HG02973 (cell line): ENCODE data around the gene ALPI.

Experiments
- ATAC-seq: cut with Tn5 transposase; IDR thresholded peaks from one replicate; pipeline ENCODE4 v1.9.1; 2021; ENCODE audit warnings: moderate library complexity; ENCODE audit not compliant: unreplicated experiment

Gene ALPI

DNA sequence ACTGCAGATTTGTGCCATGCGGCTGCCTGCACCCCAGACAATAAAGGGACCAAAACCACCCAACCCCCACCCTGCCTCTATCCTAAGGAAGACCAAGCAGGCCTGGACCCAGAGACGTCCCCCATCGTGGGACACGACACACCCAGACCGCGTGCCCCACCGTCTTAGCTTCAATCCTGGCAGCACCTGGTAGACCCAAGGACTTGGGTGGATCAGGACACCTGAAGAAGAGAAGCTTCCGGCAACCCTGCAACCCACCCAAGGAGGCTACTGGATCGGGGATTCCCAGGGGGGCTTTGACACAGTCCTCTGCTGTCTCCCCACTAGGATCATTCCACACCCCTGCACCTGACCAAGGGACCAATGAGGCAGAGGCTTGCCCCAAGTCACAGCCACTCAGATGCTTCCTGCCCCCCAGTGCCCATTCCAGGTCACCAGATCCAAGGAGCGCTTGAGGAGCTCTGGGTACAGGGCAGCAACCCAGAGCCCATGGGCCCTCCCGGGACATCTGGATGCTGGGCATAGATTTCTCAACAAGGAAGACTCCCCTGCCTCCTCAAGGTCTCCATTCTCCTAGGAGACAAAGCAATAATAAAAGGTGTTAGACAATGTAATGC is 3.6 kb downstream of the ALPI start:
- no peak for ATAC-seq

DNA sequence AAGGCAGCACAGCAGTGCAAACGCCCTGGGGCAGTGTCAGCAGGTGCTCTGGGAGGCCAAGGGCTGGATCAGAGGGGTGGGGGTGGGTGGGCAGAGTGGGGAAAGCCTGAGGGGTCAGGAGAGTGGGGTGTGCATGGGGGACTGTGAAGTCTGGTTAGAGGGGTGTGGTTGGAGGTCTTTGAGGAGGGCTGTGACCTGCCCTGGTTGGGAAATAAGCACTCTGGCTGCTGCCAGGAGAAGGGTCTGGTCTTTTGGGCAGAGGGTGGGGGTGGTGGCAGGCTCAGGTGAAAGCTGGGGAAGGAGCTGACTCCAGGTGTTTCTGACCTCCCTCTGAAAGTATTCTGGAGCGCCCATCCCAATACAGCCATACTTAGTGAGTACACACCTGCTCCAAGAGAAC is 4.2 kb downstream of the ALPI start:
- ATAC-seq = no peak

DNA sequence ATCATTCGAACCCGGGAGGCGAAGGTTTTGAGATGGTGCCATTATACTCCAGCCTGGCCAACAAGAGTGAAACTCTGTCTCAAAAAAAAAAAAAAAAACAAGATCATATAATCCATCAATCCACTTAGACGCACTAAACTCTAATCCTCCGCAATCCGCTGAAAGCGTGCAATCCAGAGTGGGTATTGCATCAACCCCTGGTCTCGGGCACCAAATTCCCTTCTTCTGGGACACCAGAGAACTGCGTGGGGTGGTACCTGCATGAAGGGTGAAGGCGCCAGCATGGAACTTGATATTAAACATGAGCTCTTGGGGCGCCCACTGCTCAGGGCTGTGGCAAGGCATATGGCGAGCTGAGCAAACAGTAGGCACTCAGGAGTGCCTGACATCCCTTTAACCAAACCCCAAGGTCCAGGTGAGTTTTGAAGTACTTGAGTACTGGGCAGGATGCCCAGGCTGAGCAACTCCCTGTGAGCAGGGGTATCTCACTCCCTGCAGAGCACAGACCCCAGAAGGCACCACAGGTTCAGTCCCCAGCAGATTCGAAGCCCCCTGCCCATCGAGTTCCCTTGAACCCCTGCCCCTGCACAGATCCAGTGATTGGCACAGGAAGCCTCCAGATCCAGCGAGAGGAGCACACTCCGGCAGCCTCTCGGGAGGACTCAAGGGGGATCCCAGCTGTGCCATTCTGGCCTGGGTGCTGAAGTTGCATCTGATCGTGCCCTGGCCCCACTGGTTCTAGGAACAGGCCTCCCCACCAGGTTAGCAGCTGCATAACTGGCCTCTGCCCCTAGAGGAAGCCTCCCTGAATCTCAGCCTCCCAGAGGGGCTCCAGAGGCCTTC is 8.0 kb downstream of the ALPI start:
- ATAC-seq = no peak

DNA sequence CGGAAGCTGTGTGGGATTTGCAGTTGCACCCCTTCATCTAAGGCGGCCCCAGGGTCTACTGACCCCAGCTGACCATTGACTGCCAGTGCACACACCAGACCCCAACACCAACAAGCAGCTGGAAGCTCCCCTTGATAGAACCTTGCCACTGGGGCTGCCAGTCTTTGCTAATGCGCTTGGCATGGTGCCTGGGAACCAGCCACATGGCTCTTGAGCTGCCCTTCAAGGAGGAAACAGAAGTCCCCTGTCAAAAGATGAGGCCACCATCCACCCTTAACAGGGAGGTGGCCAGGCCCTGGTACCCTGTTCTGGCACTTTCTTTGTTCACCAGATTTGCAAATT is 8.6 kb downstream of the ALPI start:
- ATAC-seq = no peak

DNA sequence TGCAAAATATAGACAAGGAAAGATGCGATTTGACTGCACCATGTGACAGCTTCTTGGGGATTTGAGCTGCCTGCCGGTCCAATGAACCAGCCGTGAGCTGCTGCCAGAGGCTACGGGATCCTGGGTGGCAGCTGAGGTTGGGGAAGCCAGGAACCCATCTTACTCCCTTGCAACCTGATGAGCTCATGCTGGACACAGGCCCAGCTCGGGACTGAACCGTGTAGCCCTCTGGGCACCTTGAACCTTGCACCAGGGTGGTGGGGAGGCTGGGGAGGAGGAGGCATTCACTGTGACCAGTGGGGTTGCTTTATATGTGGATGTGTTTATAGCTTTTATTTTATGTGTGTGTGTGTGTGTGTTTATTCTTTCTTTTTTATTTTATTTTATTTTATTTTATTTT is 9.1 kb downstream of the ALPI start:
- no peak for ATAC-seq

DNA sequence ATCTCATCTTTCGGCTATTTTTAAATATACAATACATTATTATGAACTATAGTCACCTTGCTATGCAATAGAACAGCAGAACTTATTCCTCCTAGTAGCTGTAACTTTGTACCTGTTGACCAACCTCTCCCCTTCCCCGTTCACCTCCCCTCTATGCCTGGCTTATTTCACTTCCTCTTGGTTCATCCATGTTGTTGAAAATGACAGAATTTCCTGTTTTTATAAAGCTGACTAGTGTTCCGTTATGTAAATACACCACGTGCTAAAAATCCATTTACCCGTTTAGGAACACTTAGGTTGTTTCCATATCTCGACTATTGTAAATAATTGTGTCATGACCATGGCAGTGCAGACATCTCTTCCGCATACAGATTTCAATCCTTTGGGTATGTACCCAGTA is 10.3 kb downstream of the ALPI start:
- ATAC-seq = no peak

DNA sequence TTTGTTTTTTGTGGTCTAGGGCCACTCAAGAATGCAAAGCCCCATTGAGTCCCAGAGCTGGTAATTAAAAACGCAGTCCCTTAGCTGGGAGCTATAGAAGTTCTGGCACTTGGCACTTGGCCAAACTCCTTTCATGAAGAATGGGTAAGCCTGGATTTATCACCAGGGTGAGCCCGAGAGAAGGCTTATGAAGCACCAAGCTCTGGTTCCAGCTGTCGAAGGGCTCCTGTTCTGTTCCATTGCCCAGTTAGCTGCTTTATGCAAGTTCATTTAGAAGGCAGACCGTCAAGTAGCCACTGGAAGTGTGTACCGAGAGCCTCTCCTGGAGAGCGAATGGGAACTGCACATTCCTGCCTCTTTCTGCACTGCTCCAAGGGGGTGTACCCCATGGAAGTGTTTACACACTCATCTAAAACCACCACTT is 17.5 kb downstream of the ALPI start:
- ATAC-seq = no peak

DNA sequence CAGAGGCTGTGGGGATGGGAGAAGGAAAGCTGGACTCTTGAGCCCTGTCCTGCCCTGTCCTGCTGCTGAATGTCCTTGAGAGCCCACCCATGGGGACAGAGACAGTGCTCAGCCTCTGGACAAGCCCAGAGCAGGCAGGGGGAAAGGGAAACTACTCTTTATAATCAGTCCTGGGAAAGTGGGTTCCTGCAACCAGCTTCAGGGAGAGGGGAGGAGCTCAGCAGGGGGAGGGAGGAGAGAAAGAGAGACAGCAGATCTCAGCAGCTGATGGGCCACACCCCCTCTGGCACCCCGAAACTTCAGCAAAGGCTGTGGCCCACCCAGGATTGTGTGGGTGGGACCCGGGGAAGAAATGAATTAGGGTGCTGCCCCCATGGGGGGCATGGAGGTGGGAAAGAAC is 20.1 kb downstream of the ALPI start:
- ATAC-seq = no peak

DNA sequence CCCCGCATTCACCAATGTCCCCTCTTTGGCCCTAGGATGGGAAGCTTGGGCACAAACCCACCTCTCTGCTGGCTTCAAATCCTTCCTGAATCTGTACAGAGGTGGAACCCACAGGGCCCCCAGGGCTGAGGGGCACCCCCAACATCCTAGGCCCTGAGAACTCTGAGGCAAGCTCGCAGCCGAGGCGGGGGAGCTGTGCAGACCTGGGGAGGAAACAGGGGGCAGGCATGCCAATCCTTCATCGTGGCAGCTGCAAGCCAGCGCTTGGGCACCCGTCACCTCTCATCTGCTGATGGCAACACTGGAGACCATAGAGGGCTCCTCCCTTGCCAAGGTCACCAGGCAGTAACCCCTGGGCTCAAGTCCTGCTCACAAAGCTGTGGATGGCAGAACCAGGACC is 20.8 kb downstream of the ALPI start:
- no peak for ATAC-seq

DNA sequence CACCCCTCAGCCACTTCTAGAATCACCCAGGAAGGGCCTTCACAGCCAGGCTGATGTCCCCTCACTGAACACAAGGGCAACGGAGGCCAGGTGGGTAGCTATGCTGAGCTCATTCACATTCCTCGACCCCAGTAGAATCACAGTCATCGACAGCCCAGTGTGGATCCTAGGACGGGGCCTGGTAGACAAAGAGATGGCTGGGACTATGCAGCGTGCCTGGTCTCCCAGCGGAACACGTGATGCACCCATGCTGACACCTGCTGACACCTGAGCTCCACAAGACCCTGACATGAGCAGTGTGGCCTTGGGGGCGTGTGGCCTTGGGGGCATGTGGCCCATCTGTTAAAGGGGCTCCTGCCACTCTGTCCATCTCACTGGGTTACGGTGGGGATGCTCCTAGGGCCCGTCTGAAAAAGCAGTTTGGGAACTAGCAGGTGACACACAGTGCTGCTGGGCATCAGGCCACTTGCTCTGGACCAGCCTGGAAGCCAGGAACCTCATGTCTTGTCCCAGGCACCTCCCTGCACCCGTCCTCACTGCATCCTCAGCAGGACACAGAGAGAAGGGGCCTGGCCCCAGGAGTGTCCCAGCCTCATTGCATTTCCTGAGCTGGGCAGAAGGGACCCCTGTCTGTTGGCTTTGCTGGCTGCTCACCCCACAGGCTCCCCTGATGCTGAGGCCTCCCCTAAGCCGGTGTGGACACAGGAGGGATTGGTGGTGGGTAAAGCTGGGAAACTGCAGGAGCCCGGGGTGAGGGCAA is 22.0 kb downstream of the ALPI start:
- no peak for ATAC-seq

DNA sequence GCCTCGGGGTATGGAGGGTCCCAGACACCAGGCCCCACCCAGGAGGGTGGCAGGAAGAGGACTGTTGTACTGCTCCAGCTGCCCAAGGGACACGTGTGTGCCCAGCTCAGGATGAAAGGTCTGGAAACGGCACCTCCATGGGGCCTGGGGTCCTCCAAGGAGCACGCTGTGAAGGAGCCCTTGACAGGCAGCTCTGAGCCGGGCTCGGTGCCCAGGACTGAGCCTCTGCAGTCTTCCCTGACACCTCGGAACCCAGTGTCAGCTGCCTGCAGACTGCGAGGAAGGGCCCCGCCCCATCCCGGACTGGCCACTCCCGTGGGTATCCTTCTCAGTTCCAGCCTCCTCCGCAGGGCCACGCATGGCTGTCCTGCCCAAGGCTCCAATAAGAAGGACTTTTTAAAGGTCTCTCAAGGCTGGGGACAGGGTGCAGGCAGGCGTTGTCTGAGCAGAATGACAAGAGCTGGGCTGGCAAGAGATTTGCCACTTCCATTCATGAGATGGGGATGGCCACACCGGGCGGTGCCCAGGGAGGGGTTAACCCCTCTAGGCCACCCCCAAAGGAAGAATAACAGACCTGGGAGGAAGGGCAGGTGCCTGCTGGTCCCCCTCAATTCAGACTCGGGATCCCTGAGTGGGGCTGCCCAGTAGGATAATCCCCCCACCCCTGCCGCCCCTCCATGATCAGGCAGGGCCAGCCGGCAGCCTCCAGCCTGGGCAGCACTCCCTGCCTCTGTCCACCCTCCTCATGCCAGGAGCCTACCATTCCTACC is 22.8 kb downstream of the ALPI start:
- no peak for ATAC-seq

DNA sequence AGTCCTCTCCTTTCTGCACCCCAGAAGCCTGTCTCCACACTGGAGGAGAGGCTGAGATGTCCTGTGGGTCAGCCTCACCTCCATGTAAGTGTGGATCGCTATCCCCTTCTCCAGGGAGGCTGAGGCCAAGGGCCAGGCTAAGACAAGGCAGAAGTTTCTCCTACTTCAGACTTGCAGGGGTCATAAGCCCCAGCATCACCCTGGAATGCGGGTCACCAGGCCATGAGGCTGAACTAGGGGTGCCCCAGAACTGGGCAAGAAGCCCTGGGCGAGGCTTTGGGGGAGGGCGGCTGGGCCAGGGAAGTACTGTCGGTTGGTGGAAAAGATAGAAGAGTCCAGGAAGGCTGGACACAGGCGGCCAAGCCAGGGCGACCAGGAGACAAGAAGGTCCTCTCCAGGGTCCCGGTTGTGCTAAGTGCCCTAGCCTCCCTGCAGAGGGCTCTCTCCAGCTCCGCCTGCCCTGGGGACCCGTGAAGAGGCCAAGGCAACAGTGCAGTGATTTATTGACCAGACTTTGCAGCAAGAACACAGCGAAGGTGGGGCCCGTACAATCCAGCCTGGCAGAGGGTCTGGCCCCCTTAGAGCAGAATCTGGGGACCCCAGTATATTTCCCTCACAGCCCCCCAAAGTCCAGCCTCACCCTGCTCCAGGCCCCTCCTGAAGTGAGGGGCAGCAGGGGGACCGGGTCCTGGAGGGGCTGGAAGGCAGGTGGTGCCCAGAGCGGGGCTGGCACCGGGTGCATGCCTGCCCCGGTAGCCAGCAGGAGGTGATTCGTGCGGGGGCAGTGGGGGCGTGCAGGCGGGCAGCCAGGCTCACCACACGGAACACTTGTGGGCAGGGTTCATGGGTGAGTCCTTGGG is 23.6 kb downstream of the ALPI start:
- no peak for ATAC-seq

DNA sequence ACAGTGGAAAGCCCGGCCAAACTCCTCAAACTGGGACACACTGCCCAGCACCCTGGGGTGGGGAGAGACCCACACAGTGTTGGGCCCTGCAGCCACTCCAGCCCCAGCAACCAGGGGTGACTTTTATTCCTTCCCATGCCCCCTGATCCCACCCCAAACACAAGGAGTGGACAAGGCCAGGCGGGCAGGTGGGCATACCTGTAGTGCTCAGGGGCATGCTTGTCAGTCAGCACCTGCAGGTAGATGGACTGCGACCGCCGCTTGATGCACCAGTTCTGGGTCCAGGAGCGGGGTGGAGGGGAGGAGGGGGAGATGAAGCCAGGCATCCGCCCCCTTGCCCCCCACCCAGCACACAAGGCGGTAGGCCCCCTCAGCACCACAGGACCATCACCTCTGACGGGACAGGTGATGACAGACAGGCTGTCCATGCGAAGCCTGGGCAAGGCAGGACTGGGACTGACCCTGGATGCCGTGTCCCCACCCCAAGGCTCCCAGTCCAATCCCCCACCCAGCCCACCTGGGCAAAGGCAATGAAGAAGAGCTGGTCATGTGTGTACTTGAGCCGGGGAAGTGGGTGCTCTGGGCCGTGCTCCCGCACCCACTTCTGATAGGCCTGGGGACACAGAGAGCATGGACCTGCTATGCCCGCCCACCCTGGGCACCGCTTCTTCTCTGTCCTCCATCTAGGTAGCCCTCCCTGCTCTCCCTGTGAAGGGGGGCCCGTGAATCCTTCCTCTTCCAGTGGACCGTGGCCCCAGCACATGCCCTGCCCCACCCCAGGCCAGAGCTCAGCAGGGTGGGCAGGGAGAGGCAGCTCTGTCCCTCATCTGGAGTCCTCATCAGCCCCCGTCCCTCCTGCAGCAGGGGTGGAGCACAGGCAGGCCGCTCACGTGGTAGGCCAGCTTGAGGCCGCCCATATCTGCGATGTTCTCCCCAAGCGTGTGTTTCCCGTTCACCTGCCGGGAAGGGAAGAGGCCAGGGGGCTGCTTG is 24.5 kb downstream of the ALPI start:
- no peak for ATAC-seq

DNA sequence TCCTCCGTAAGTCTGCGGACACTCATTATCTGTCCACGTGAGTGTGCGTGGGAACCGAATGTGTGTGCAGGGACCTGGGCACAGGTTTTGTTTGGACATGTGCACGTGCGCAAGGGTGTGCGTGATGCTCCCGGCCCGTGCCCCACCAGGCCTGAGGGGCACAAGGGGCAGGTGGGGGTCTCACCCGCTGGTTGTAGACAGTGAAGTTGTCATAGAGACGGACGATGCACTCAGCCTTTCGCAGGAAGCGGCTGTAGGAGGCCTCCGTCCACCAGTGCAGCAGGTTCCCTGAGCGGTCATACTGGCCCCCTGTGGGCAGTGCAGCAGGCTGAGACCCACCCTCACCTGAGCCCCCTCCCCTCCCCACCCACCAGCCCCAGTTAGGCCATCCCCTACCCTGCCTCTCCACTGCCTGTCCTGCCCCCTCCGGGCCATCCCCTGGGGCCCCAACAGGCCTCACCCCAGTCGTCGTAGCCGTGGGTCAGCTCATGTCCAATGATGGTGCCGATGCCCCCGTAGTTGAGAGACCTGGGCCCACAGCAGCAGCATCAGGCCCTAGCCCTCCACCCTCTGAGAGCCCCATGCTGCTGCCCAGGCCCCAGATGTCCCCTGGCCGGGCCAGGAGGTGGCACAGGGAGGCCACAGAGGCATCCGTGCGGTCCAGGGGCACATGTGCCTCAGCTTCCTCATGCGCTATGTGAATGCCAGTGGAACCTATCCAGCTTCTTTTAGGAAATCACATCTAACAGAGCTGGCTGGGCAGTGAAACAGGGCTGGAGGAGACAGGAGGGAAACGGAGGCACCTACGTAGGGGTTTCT is 25.6 kb downstream of the ALPI start:
- ATAC-seq = no peak

DNA sequence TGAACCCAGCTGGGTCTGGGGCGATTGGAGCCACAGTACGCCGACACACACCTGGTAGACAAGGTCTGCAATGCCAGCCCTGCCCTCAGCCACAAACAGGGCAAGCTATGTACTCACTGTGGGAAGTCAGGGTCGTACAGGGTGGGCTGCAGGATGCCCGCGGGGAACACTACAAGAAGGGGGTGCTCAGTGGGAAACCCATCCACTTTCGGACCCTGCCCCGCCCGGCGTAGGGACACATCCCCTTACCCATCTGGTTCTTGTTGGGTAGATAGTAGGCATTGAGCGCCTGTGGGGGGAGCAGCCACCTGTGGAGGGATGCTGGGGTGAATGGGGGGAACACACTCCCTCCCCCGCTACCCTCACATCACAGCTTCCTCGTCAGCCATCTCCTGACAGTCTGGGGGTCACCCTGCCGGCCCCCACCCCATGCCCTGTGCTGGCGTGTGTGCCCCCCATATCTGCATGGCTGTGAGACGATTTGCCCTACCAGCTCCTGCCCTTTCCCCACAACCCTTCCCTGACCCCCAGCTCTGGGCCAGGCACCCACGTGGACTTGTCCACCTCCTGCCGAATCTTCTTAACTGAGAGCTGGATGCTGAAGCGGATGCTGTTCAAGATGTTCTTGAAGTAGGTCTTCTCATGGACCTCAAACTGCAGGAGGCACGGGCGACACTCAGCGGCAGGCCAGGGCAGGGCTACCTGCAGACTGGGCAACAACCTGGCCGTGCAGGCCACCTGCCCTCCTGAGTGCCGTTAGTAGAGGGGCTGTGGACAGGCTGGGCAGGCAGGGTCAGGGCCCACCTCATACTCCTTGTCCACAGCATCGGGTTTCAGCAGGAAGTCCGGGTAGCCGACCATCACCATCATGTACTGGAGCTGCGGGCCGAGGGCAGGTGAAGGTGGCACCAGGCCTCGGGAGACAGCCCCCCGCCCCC is 26.6 kb downstream of the ALPI start:
- no peak for ATAC-seq

DNA sequence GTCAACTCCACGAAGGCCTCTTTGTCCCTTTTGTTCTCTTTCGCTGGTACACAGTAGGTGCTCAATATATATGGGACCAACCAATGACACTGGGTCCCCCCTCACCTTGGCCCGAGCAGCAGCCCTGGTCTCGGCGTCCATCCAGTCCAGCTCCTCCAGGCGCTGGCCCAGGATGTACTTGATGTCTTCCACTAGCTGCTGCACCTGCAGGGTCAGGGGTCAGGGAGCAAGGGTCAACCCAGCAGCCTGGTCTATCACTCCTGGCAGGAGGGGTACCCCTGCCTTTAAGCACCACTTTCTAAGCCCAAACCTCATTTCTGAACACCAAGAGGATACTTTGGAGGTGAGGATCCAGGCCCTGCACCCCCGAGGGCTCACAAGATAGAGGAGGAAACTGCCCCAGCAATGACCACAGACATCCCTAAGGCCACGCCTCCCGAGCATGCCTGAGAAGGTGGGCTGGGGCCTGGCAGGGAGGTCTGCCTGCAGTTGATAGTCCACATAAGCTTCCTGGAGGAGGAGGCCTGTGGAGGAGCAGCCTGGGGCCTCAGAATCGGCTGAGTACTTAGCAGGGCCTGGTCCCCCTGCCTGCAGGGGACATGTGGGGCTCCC is 27.5 kb downstream of the ALPI start:
- ATAC-seq = no peak
